SU-DHL-6 (cell line): ENCODE data around the gene PRKG2.

Experiments used
- CTCF ChIP-seq: fragments of 200-600 bp; sonication (generic); IDR thresholded peaks from one replicate; pipeline ENCODE4 v1.5.1; 2017; ENCODE audit warnings: antibody characterized with exemption, mild to moderate bottlenecking, low read length, moderate library complexity; ENCODE audit not compliant: insufficient read depth, poor library complexity, severe bottlenecking
- EZH2phosphoT487 ChIP-seq: fragments of 200-600 bp; sonication (generic), shearing (Covaris generic); conservative IDR thresholded peaks from 2 replicates; pipeline ENCODE4 v1.6.1; 2018; ENCODE audit warnings: mild to moderate bottlenecking, antibody characterized with exemption, low read length, moderate library complexity, mixed read lengths

- TF ChIP-seq CTCF: no peak
- no peak for TF ChIP-seq EZH2phosphoT487
Measured at GRCh38 chr4:81197864-81198524, 17.0 kb downstream of the PRKG2 start.
